D721Med (cell line): ENCODE data around the gene PAPOLB.

Experiments used
- DNase-seq: peaks from one replicate; pipeline ENCODE4 v3.0.0; 2011; ENCODE audit warnings: low spot score; ENCODE audit not compliant: insufficient read length
- FAIRE-seq: peaks from 2 replicates; lab custom pipeline; 2011; peaks lifted over from hg19 to GRCh38; lab: Jason Lieb, UNC
- TF ChIP-seq, protein P1 (sequence below): IDR thresholded peaks from 2 replicates; pipeline ENCODE4 v1.5.1; 2012; ENCODE audit warnings: mild to moderate bottlenecking, control low read depth; ENCODE audit not compliant: insufficient read depth; ENCODE audit errors: missing control alignments

PAPOLB gene

DNA sequence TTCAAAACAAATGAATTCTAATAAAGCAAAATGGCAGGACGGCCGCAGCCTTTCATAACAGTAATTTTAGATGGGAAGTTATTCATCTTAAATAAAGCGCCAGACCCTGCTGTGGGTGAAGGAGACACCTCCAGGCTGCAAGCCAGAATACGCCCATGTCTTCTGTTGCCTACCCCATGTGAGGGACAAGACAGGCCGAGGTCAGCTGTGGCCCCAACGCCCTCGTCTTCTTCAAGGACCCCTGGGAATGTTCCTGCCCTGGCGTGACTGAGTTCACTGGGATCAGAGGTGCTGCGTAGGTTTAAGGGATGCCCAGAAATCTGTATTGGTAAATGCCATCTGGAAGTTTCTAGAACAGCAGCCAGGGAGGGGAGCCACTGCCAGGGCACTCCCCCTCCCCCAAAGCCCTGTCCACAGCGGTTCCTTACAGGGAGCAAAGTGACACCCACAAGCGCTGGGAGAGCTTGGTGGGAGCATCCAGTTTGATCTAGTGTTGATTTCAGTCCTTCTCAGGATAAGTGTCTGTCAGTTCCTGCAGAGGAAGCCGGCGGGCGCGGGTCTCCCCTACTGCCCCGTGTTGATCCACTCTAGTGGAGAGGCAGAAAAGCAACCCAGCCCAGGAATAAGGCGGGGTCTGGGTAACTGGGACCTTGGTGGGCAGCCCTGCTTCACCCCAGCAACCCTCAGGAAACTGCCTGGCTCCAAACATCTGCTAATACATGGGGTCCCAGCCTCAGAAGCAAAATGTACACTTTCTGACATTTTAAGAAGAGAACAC lies 20.6 kb downstream of the PAPOLB start:
- TF ChIP-seq, protein P1, sequence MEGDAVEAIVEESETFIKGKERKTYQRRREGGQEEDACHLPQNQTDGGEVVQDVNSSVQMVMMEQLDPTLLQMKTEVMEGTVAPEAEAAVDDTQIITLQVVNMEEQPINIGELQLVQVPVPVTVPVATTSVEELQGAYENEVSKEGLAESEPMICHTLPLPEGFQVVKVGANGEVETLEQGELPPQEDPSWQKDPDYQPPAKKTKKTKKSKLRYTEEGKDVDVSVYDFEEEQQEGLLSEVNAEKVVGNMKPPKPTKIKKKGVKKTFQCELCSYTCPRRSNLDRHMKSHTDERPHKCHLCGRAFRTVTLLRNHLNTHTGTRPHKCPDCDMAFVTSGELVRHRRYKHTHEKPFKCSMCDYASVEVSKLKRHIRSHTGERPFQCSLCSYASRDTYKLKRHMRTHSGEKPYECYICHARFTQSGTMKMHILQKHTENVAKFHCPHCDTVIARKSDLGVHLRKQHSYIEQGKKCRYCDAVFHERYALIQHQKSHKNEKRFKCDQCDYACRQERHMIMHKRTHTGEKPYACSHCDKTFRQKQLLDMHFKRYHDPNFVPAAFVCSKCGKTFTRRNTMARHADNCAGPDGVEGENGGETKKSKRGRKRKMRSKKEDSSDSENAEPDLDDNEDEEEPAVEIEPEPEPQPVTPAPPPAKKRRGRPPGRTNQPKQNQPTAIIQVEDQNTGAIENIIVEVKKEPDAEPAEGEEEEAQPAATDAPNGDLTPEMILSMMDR, result no peak
- FAIRE-seq, result no peak
- no peak for DNase-seq

DNA sequence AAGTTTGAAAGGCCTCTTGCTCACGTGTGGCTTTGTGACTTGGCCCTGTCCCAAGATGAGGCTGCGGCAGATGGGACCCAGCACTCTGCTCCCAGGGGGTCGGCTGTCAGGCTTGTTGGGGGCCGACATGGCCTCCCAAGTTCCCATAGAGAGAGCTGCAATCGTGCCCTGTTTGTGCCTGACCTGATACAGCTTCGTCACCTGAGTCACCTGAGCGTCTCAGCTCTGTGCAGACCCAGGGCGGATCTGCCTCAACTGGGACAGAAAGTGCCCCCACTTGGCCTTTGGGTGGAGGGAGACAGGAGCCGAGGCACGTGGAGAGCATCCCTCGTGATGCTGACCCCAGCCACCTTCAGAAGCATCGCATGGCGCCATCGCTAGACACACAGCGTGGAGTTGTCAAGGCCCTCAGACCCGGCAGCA lies 21.7 kb downstream of the PAPOLB start:
- TF ChIP-seq, protein P1, result no peak
- no peak for FAIRE-seq
- no peak for DNase-seq

DNA sequence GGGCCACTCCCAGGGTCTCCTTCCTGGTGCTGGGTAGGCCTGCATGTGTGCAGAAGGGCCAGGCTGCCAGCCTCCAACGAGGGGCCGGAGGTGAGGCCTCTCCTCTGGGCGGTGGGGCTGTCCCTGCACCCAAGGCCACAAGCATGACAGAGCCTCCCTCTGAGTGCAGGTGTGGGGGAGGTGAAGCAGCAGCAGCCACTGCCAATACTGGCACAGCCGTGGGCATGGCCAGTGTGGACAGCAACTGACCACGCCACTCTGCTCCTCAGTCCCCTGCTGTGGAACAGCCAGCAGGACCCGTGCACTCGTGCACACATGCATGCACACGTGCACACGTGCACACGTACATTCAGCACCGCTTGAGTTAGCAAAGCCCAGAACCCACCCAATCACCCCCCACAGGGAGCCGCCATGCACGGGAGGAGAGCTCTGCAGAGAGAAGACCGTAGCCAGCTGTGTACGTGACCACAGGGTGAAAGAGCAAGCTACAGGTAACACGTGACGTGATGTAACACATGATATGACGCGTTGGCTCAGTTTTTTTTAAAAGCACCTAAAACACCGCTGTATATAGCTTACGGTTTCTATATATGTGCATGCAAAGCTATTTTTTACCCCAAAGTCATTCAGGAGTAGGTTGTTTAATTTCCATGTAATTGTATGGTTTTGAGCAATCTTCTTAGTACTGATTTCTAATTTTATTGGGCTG lies 23.1 kb downstream of the PAPOLB start:
- FAIRE-seq, result no peak
- TF ChIP-seq, protein P1, result no peak
- no peak for DNase-seq

DNA sequence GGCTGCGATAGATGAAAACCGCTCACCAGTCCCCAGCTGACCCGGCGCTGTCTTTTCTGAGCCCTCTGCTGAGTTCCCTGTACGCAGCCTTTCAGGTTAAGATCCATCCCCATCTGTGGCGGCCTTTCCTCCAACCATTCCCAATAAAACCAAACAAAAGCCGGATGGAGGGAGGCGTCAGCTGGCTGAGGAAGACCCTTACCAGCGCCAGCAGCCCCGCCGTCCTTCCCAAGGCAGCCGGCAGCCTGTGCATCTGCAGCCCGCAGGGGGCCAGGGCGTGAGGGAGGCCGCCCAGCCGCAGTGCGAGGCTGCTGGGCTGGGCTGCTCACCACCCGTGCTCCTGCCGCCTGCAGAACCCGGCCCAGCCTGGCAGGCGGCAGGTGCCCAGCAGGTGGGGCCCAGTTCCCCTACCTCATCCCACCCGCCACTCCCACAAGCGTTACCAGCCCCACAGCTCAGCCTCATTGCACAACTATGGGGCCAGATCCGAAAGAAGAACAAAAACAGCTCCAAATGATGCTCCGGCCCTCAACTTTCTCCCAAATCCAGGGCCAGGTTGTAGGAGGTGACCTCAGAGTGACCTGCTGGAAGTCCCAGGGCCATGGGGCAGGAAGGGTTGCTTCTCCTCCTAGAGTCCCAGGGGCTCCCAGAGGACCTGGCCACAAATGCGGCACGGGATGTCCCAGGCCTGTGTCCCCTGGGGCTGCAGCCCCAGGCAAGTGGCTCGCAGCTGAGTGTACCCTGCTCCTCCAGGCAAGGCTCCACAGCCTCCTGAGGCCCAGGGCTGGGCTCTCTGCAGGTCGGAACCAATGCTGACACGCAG lies 23.8 kb downstream of the PAPOLB start:
- no peak for DNase-seq
- TF ChIP-seq, protein P1, result no peak
- FAIRE-seq, result no peak

DNA sequence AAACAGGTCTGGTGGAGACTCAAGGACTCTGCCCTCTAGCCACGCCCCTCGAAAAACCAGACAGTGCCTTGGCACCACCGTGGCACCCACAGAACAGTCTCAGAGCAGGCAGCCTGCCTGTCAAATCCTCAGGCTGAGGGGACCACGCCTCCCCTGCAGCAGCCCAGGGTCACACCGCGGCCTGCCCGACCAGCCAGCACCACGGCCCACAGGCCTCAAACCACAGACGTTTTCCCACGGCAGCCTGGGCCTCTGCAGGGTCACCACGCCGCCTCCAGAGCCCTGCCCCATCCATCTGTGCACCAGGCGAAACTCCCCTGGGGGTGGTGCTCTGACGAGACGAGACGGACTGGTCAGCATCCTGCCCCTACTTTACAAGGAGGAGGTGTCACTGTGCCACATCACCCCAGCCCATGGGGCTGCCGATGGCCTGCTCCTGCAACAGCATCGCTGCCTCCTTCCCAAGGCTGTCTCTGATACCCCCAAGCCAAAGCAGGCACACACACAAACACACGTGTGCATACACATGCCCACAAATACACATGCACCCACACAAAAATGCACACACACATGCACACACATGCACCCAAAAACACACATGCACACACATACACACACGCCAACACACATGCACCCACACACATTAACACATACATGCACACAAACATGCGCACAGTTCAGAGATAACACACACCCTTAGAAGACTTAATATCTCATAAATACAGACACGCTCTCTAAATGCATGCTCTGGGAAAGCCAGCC lies 24.6 kb downstream of the PAPOLB start:
- DNase-seq, result no peak
- FAIRE-seq, result no peak
- TF ChIP-seq, protein P1, result no peak

DNA sequence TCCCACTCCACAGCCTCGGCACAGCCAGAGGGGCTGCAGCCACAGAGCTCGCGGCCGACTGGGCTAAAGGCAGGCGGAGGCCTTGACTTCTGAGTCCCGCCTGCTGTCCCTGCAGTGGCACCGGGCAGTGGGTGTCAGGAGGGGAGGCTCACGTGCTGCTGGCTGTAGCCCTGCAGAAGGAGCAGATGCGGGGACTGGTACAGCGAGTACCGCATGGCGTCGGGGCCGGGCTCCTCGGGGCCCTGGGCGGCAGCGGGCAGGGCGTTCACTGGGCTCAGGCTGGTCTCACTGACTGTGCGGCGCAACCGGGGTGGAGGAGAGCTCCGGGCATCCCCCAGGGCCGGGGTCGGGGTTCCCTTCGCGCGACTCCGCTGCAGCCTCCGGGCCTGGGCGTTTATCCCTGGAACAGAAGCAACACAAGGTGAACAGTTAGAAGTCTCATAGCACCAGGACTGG lies 25.6 kb downstream of the PAPOLB start:
- DNase-seq, result no peak
- FAIRE-seq, result no peak
- TF ChIP-seq, protein P1, result no peak
